Chondrocyte (in vitro differentiated cells): ENCODE results near the gene STIM2. TPM values are rescaled to one million over a fixed set of nuclear protein-coding genes. Genes with fewer than 3 reads are reported as not detected.
"Not testable (repeated sequence)": the region's sequence is repeated elsewhere in the genome, so short reads cannot be mapped to it uniquely, and the experiment has no call there.

Experiments used
- DNase-seq: peaks from one replicate; pipeline ENCODE4 v3.0.0; 2021; ENCODE audit warnings: mixed read lengths, low spot score
- H3K27ac Mint-ChIP-seq: one replicate; pipeline ENCODE4 v1.8.0; 2021; ENCODE audit warnings: mild to moderate bottlenecking, moderate library complexity, mixed read lengths; ENCODE audit not compliant: unreplicated experiment
- H3K27me3 Mint-ChIP-seq: 2 replicates; pipeline ENCODE4 v1.8.0; 2021; ENCODE audit warnings: low read depth, mixed read lengths
- H3K36me3 Mint-ChIP-seq: 2 replicates; pipeline ENCODE4 v1.8.0; 2021; ENCODE audit warnings: low read depth, mixed read lengths
- H3K4me1 Mint-ChIP-seq: 2 replicates; pipeline ENCODE4 v1.8.0; 2021; ENCODE audit warnings: low read depth, mild to moderate bottlenecking, mixed read lengths
- H3K4me3 Mint-ChIP-seq: one replicate; pipeline ENCODE4 v1.8.0; 2021; ENCODE audit warnings: mild to moderate bottlenecking, moderate library complexity, mixed read lengths; ENCODE audit not compliant: unreplicated experiment
- H3K9me3 Mint-ChIP-seq: 2 replicates; pipeline ENCODE4 v1.8.0; 2021; ENCODE audit warnings: low read depth, mixed read lengths
- total RNA-seq: library from RNA; stranded (reverse); gene quantifications from 3 replicates; pipeline ENCODE4 v1.2.1, GENCODE V29; 2021
- TF ChIP-seq, protein P1 (sequence below): fragments of 200-600 bp; sonication (generic); IDR thresholded peaks from 2 replicates; pipeline ENCODE4 v1.5.0; 2021; ENCODE audit warnings: antibody characterized with exemption, mild to moderate bottlenecking, moderate library complexity

The STIM2 gene
- total RNA-seq, 1 donor from 2014 or later = 13.5 TPM

- Mint-ChIP-seq H3K4me3 (no peak overlapping the region), H3K9me3 (peaks cover 2% of the 10 kb centered on the region), H3K4me1 (no peaks in the 10 kb centered on the region), H3K27ac (no peak overlapping the region), H3K36me3 (peaks cover 2% of the 10 kb centered on the region), H3K27me3 (no peaks in the 10 kb centered on the region)
- DNase-seq = no peak
- TF ChIP-seq, protein P1, sequence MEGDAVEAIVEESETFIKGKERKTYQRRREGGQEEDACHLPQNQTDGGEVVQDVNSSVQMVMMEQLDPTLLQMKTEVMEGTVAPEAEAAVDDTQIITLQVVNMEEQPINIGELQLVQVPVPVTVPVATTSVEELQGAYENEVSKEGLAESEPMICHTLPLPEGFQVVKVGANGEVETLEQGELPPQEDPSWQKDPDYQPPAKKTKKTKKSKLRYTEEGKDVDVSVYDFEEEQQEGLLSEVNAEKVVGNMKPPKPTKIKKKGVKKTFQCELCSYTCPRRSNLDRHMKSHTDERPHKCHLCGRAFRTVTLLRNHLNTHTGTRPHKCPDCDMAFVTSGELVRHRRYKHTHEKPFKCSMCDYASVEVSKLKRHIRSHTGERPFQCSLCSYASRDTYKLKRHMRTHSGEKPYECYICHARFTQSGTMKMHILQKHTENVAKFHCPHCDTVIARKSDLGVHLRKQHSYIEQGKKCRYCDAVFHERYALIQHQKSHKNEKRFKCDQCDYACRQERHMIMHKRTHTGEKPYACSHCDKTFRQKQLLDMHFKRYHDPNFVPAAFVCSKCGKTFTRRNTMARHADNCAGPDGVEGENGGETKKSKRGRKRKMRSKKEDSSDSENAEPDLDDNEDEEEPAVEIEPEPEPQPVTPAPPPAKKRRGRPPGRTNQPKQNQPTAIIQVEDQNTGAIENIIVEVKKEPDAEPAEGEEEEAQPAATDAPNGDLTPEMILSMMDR = no peak
Measured at GRCh38 chr4:26891054-26891453, 30.4 kb downstream of the STIM2 start.

GRCh38 chr4:26891867-26892266, 31.2 kb downstream of the STIM2 start:
- Mint-ChIP-seq H3K9me3 (peaks cover 2% of the 10 kb centered on the region), H3K36me3 (peaks cover 2% of the 10 kb centered on the region), H3K27me3 (no peaks in the 10 kb centered on the region), H3K27ac (no peak overlapping the region), H3K4me1 (peaks cover 7% of the 10 kb centered on the region), H3K4me3 (no peak overlapping the region)
- DNase-seq = no peak
- TF ChIP-seq, protein P1 = no peak

GRCh38 chr4:26892480-26893150, 32.0 kb downstream of the STIM2 start:
- no peaks in the 10 kb centered on the region for H3K27me3 Mint-ChIP-seq
- H3K4me3 Mint-ChIP-seq = no peak overlapping the region
- no peak for DNase-seq

GRCh38 chr4:26893491-26893890, 32.9 kb downstream of the STIM2 start:
- Mint-ChIP-seq H3K36me3 (peaks cover 2% of the 10 kb centered on the region), H3K27me3 (no peaks in the 10 kb centered on the region), H3K27ac (no peak overlapping the region), H3K4me3 (no peak overlapping the region), H3K4me1 (peaks cover 8% of the 10 kb centered on the region), H3K9me3 (peaks cover 2% of the 10 kb centered on the region)
- no peak for DNase-seq
- TF ChIP-seq, protein P1 = no peak

More at GRCh38 chr4:26892480-26893150, 32.0 kb downstream of the STIM2 start:
- no peak overlapping the region for H3K27ac Mint-ChIP-seq
- peaks cover 8% of the 10 kb centered on the region for H3K4me1 Mint-ChIP-seq
- TF ChIP-seq, protein P1 = no peak
- H3K36me3 Mint-ChIP-seq = peaks cover 2% of the 10 kb centered on the region
- H3K9me3 Mint-ChIP-seq = peaks cover 2% of the 10 kb centered on the region

- H3K9me3 Mint-ChIP-seq, H3K27ac Mint-ChIP-seq, H3K4me1 Mint-ChIP-seq, H3K36me3 Mint-ChIP-seq, H3K4me3 Mint-ChIP-seq, H3K27me3 Mint-ChIP-seq, DNase-seq: not testable (repeated sequence)
Measured at GRCh38 chr4:26894881-26895280, 34.2 kb downstream of the STIM2 start.

DNA sequence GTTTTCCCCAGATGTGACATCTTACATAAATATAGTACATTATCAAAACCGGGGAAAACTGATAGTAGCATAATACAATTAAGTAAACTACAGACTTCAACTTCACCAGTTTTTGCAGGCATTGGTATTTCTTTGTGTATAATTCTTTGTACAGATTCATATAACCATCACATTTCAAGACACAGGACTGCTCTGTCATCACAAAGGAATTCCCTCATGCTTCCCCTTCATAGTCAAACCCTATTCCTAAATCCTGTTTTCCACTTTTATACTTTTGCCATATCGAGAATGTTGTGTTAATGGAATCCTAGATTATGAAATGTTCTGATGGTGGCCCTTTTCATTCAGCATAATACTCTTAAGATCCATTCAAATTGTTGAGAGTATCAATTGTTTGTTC, 36.0 kb downstream of the STIM2 start:
- H3K4me3 Mint-ChIP-seq = no peak overlapping the region
- H3K27me3 Mint-ChIP-seq = no peaks in the 10 kb centered on the region
- no peak for DNase-seq
- no peaks in the 10 kb centered on the region for H3K36me3 Mint-ChIP-seq
- TF ChIP-seq, protein P1 = no peak
- H3K9me3 Mint-ChIP-seq = no peaks in the 10 kb centered on the region
- H3K27ac Mint-ChIP-seq = peak overlapping the region; percentile 20
- peaks cover 11% of the 10 kb centered on the region for H3K4me1 Mint-ChIP-seq
